ENCODE results near the gene ELANE.
"Not testable (repeated sequence)": the region's sequence is repeated elsewhere in the genome, so short reads cannot be mapped to it uniquely, and the experiment has no call there.

Gene ELANE

DNA sequence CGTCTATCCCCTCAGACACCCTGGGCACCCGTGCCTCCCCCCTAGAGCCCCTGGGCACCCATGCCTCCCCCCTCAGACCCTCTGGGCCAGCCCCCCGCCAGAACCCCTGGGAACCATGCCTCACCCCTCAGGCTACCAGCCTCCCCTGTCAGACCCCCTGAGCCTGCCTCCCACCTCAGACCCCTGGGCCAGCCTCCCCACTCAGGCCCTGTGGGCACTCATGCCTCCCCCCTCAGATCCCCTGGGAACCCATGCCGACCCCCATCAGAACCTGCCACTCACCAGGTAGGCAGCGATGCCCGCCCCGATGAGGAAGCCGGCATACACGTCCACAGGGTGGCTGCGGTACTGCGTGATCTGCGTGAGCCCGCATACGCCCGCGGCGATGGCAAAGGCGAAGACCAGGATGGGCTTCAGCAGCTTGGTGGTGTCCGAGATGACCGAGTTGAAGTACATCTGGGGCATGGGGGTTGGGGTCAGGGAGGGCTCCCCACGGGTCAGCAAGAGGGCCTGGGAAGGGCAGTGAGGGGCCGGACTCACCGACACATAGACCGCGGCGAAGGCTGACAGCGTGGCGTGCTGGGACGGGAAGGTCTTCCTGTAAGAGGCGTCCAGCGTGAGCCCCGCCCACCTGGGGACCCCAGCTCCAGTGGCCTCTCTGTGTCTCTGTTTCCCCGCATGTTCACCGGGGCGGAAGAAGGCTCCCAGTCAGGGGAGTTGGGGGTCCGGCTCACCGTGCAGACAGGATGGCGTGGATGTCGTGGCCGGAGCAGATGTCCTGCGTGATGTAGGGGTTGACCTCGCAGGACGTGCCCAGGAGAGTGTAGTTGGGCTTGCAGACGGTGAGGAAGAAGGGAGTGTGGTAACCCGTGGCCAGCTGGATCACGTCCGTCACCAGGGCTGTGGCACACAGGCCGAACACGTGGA lies 37.7 kb upstream of the ELANE start:
- DNase-seq: no peak

DNA sequence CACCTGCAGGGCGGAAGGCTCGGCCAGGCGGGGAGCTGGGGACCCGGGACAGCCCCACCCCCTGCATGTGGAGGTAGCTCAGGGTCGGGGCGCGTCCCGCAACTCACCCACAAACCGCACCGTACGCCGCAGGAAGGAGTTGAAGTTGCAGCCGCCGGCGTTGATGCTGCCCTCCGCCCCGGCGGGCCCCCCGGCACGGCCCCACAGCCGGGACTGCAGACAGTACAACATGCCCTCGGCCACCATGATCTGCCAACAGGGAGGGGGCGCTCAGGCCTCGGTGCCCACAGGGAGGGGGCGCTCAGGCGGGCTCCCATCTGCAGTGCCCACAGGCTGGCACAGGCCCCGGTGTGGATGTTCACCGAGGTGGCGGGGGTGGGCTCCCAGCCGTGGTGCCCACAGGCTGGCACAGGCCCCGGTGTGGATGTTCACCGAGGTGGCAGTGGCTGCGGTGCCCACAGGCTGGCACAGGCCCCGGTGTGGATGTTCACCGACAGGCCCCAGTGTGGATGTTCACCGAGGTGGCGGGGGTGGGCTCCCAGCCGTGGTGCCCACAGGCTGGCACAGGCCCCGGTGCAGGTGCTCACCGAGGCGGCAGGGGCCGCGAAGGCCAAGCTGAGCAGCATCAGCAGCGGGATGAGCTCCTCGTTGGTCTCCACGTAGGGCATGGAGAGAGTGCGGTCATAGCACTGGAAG lies 36.9 kb upstream of the ELANE start:
- DNase-seq: no peak

GRCh38 chr19:815775-816499 lies 36.2 kb upstream of the ELANE start:
- DNase-seq: no peak

- no peak for DNase-seq
Observed at GRCh38 chr19:816500-816857, 35.6 kb upstream of the ELANE start.

- DNase-seq: not testable (repeated sequence)
Observed at GRCh38 chr19:820212-820611, 31.9 kb upstream of the ELANE start.

DNA sequence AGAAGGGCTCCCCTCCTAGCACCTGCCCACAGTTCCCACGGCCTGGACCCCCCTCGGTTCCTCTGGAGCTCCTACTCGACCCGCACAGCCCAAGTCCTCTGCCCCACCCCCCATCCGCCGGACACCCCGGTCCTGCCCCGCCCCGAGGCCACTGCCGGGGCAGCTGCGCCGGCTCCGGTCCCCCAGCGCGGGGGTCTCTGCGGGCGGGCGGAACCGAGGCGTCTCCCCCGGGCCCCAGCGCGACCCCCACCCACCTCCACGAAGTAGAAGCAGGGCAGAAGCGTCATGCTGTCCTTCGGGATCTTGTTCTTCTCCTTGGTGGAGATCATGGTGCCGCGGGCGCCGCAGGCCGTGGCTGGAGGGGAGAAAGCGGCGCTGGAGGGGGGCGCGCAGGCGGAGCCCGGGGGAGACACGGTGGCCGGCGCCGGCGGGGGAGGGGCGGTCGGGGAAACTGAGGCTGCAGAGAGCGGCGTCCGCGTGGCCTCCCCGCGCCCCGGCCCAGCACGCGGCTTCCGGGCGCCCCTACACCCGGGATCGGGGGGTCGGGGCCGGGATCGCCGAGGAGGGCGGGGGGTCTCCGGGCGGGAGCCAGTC lies 30.8 kb upstream of the ELANE start:
- DNase-seq: no peak

- no peak for DNase-seq
Observed at GRCh38 chr19:821825-822503, 30.1 kb upstream of the ELANE start, which contains the start of gene PLPPR3. Gene PLPPR3 (minus strand): TSS chr19:821955. CDS start chr19:821559, 396 bp downstream.

DNA sequence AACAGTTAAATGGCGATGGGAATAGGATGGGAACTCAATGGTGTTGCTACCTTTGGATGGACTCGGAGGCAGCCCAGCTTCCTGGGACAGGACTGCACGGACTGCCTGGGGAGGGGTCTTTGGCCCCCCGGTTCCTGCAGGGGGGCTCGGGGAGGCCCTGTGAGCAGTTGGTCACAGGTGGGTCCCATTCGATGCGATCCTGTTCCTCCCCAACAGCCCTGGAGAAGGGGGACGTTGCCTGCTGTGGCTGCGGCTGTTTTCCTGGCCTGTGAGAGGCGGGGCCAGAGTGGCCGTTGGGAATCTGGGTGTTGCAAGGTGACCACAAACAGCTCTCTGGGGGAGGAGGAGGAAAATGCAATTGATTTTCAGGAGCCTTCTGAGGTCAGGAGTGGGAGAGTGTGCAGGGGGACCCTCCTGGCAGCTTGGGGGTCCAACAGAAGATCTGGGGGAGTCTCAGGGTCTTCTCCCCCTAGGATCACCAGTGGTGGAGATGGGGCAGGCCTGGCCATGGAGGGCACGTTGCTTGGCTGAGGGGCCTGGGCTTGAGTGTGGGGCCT lies 28.5 kb upstream of the ELANE start:
- DNase-seq: no peak

DNA sequence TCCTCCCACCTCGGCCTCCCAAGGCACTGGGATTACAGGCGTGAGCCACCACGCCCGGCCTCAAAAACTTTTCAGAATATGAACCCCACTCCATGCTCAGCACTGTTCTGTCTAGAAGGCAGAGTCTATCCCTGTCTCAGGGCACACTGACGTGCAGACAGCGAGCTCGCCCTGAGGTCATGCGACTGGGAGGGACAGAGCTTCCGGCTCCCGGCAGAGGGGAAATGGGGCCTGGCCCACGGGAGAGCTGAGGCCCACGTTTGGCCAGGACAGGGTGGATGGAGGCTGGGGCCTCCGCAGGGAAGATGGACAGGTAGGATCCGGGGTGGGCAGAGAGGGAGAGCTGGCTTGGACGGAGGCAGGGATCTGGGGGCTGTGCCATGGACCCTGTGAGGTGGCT lies 27.2 kb upstream of the ELANE start:
- DNase-seq: no peak

DNA sequence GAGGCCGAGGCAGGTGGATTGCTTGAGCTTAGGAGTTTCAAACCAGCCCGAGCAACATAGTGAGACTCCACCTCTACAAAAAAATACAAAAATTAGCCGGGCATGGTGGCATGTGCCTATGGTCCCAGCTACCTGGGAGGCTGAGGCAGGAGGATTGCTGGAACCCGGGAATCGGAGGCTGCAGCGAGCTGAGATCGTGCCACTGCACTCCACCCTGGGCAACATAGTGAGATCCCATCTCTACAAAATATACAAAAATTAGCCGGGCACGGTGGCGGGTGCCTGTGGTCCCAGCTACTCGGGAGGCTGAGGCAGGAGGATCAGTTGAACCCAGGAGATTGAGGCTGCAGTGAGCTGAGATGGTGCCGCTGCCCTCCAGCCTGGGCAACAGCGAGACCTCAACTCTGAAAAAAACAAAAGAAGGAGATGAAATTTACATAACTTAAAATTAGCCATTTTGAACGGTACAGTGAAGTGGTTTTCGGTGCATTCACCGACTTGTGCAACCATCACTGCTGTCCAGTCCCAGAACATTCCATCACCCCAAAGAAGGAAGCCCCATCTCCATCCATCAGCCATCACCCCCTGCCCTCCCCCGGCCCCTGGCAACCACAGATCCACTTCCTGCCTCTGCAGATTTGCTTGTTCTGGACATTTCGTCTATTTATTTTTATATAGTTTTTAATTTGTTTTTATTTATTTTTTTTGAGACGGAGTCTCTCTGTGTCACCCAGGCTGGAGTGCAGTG lies 26.0 kb upstream of the ELANE start:
- DNase-seq: no peak

DNA sequence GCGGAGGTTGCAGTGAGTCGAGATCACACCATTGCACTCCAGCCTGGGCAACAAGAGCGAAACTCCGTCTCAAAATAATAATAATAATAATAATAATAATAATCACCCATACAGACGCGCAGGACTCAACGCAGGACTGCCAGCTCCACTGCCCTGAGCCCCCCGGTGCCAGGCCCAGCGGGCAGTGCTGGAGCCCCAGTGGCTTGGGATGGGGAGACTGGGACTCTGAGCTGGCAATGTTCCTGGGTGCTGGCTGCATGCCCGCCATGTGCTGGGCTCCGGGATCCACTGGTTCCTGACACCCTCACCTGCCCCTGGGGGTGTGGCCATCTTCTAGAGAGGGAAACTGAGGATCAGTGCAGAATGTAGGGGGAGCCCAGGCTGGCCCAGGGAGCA lies 24.8 kb upstream of the ELANE start:
- no peak for DNase-seq

- DNase-seq: no peak
Observed at GRCh38 chr19:827710-828321, 24.3 kb upstream of the ELANE start, which contains the start of gene AZU1. Gene AZU1 (plus strand): TSS chr19:827837. CDS start chr19:827847, 10 bp downstream.

GRCh38 chr19:829129-829758 lies 22.9 kb upstream of the ELANE start:
- DNase-seq: no peak

GRCh38 chr19:831407-832369 lies 20.4 kb upstream of the ELANE start:
- DNase-seq: no peak

- DNase-seq: no peak
Observed at GRCh38 chr19:834216-834615, 17.9 kb upstream of the ELANE start.

DNA sequence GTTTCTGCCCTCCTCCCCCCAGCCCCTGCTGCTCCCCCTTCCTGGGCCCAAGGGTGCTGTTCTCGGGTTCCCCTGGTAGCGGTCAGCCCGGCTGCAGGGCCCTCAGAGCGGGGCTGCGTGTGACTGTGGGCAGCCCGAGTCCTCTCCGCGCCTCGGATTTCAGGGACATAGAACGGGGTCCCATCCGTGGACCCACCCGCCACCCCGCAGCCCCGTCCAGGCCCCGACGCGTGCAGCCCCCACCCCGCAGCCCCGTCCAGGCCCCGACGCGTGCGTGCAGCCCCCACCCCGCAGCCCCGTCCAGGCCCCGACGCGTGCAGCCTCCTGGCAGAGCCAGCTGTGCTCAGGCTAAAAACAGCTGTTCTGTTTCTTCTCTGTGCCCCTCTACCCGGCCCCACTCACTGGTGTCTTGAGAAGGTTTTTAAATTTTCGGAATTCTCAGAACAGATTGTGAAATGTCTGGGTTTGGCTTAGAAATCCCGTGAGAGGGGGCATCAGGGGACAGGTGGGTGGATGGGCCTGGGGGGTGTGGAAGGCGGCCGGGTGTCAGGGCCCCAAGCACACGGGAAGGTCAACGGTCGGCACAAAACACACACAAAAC lies 16.8 kb upstream of the ELANE start:
- DNase-seq: no peak

GRCh38 chr19:840519-841206 lies 11.4 kb upstream of the ELANE start, which contains the start of gene PRTN3:
Gene PRTN3 (plus strand): TSS chr19:840999. CDS start chr19:841009, 10 bp downstream.
- DNase-seq: no peak

DNA sequence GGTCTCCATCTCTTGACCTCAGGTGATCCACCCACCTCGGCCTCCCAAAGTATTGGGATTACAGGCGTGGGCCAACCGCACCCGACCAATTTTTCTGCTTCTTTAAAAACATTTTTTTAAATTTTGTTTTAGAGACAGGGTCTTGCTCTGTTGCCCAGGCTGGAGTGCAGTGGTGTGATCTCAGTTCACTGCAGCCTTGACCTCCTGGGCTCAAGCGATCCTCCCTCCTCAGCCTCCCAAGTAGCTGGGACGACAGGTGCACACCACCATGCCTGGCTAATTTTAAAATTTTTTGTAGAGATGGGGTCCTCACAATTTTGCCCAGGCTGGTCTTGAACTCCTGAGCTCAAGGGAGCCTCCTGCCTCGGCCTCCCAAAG lies 9.3 kb upstream of the ELANE start:
- not testable (repeated sequence) for DNase-seq
